ENCODE measurements around the gene IFNA13. TPM values are rescaled to one million over a fixed set of nuclear protein-coding genes. Genes with fewer than 3 reads are reported as not detected.
A peak's percentile ranks its signal among the peaks of the same experiment; 100 is the strongest.
"Not testable (repeated sequence)": the region's sequence is repeated elsewhere in the genome, so short reads cannot be mapped to it uniquely, and the experiment has no call there.

The IFNA13 gene
- polyA plus RNA-seq, 2 donors: not detected

GRCh38 chr9:21399956-21400355 is 32.1 kb upstream of the IFNA13 start:
- Histone ChIP-seq H3K4me3 (ENCODE audit: low read depth in 1 of 2, low read length in 2 of 2) (no peak overlapping the region), H3K27ac (ENCODE audit: low read depth in 2 of 2, low read length in 1 of 2) (no peak overlapping the region), H3K4me1 (ENCODE audit: control insufficient read depth in 2 of 2, insufficient read depth in 2 of 2, low read length in 1 of 2) (no peaks in the 10 kb centered on the region), H3K27me3 (ENCODE audit: control insufficient read depth in 1 of 2, insufficient read depth in 2 of 2, low read length in 2 of 2) (no peaks in the 10 kb centered on the region), H3K9me3 (ENCODE audit: control insufficient read depth in 2 of 2, insufficient read depth in 1 of 2, low read depth in 1 of 2, low read length in 1 of 2) (no peaks in the 10 kb centered on the region), H3K36me3 (ENCODE audit: control insufficient read depth in 2 of 2, insufficient read depth in 2 of 2, low read length in 1 of 2) (no peaks in the 10 kb centered on the region)
- WGBS, 2 donors: 16 to 19% methylated on average over 3 of the region's 3 CpGs

- WGBS, 2 donors: 88% methylated on average over 5 of the region's 5 CpGs
- Histone ChIP-seq H3K27me3 (ENCODE audit: control insufficient read depth in 1 of 2, insufficient read depth in 2 of 2, low read length in 2 of 2) (no peaks in the 10 kb centered on the region), H3K4me1 (ENCODE audit: control insufficient read depth in 2 of 2, insufficient read depth in 2 of 2, low read length in 1 of 2) (no peaks in the 10 kb centered on the region), H3K4me3 (ENCODE audit: low read depth in 1 of 2, low read length in 2 of 2) (no peak overlapping the region), H3K36me3 (ENCODE audit: control insufficient read depth in 2 of 2, insufficient read depth in 2 of 2, low read length in 1 of 2) (no peaks in the 10 kb centered on the region), H3K9me3 (ENCODE audit: control insufficient read depth in 2 of 2, insufficient read depth in 1 of 2, low read depth in 1 of 2, low read length in 1 of 2) (no peaks in the 10 kb centered on the region), H3K27ac (ENCODE audit: low read depth in 2 of 2, low read length in 1 of 2) (no peak overlapping the region)
These were observed 31.2 kb upstream of the IFNA13 start for GRCh38 chr9:21398955-21399489.

- H3K4me3 ChIP-seq (ENCODE audit: low read depth in 1 of 2, low read length in 2 of 2): peak overlapping the region; percentile 42 to 67
- no peaks in the 10 kb centered on the region for H3K4me1 ChIP-seq (ENCODE audit: control insufficient read depth in 2 of 2, insufficient read depth in 2 of 2, low read length in 1 of 2)
- 8 to 11% methylated on average over 40 of the region's 40 CpGs for WGBS, 2 donors
- H3K36me3 ChIP-seq (ENCODE audit: control insufficient read depth in 2 of 2, insufficient read depth in 2 of 2, low read length in 1 of 2): no peaks in the 10 kb centered on the region
- H3K27ac ChIP-seq (ENCODE audit: low read depth in 2 of 2, low read length in 1 of 2): no peak overlapping the region
- H3K27me3 ChIP-seq (ENCODE audit: control insufficient read depth in 1 of 2, insufficient read depth in 2 of 2, low read length in 2 of 2): peaks cover 0 to 3% of the 10 kb centered on the region in 2 donors
- no peaks in the 10 kb centered on the region for H3K9me3 ChIP-seq (ENCODE audit: control insufficient read depth in 2 of 2, insufficient read depth in 1 of 2, low read depth in 1 of 2, low read length in 1 of 2)
These were observed 28.2 kb upstream of the IFNA13 start for GRCh38 chr9:21395778-21396717.

- Histone ChIP-seq H3K4me3 (ENCODE audit: low read depth in 1 of 2, low read length in 2 of 2) (no peak overlapping the region), H3K4me1 (ENCODE audit: control insufficient read depth in 2 of 2, insufficient read depth in 2 of 2, low read length in 1 of 2) (no peaks in the 10 kb centered on the region), H3K27ac (ENCODE audit: low read depth in 2 of 2, low read length in 1 of 2) (no peak overlapping the region), H3K36me3 (ENCODE audit: control insufficient read depth in 2 of 2, insufficient read depth in 2 of 2, low read length in 1 of 2) (no peaks in the 10 kb centered on the region), H3K27me3 (ENCODE audit: control insufficient read depth in 1 of 2, insufficient read depth in 2 of 2, low read length in 2 of 2) (peaks cover 2 to 3% of the 10 kb centered on the region in 2 donors), H3K9me3 (ENCODE audit: control insufficient read depth in 2 of 2, insufficient read depth in 1 of 2, low read depth in 1 of 2, low read length in 1 of 2) (no peaks in the 10 kb centered on the region)
- WGBS, 2 donors: 75 to 86% methylated on average over 6 of the region's 6 CpGs
These were observed 24.4 kb upstream of the IFNA13 start for GRCh38 chr9:21392270-21392669.

- 40 to 68% methylated on average over 1 of the region's 1 CpG for WGBS, 2 donors
- H3K27me3 ChIP-seq (ENCODE audit: control insufficient read depth in 1 of 2, insufficient read depth in 2 of 2, low read length in 2 of 2): no peaks in the 10 kb centered on the region
These were observed 17.3 kb upstream of the IFNA13 start, which contains the start of gene IFNA2 for GRCh38 chr9:21385131-21385670. TSS of gene IFNA2 (minus strand) at chr9:21385398. CDS start at chr9:21385329, 69 bp downstream.

GRCh38 chr9:21383627-21384026 is 15.8 kb upstream of the IFNA13 start:
- Histone ChIP-seq H3K36me3 (ENCODE audit: control insufficient read depth in 2 of 2, insufficient read depth in 2 of 2, low read length in 1 of 2) (no peaks in the 10 kb centered on the region), H3K27me3 (ENCODE audit: control insufficient read depth in 1 of 2, insufficient read depth in 2 of 2, low read length in 2 of 2) (no peaks in the 10 kb centered on the region), H3K4me1 (ENCODE audit: control insufficient read depth in 2 of 2, insufficient read depth in 2 of 2, low read length in 1 of 2) (no peaks in the 10 kb centered on the region), H3K9me3 (ENCODE audit: control insufficient read depth in 2 of 2, insufficient read depth in 1 of 2, low read depth in 1 of 2, low read length in 1 of 2) (no peaks in the 10 kb centered on the region), H3K27ac (ENCODE audit: low read depth in 2 of 2, low read length in 1 of 2) (no peak overlapping the region), H3K4me3 (ENCODE audit: low read depth in 1 of 2, low read length in 2 of 2) (no peak overlapping the region)
- WGBS, 2 donors: 58 to 65% methylated on average over 4 of the region's 4 CpGs

More at GRCh38 chr9:21385131-21385670, 17.3 kb upstream of the IFNA13 start, which contains the start of gene IFNA2:
- H3K4me1 ChIP-seq (ENCODE audit: control insufficient read depth in 2 of 2, insufficient read depth in 2 of 2, low read length in 1 of 2): no peaks in the 10 kb centered on the region
- no peaks in the 10 kb centered on the region for H3K36me3 ChIP-seq (ENCODE audit: control insufficient read depth in 2 of 2, insufficient read depth in 2 of 2, low read length in 1 of 2)
- H3K4me3 ChIP-seq (ENCODE audit: low read depth in 1 of 2, low read length in 2 of 2): no peak within 1 kb of the TSS
- H3K27ac ChIP-seq (ENCODE audit: low read depth in 2 of 2, low read length in 1 of 2): no peak within 1 kb of the TSS
- no peaks in the 10 kb centered on the region for H3K9me3 ChIP-seq (ENCODE audit: control insufficient read depth in 2 of 2, insufficient read depth in 1 of 2, low read depth in 1 of 2, low read length in 1 of 2)

- Histone ChIP-seq H3K36me3 (ENCODE audit: control insufficient read depth in 2 of 2, insufficient read depth in 2 of 2, low read length in 1 of 2) (no peaks in the 10 kb centered on the region), H3K27me3 (ENCODE audit: control insufficient read depth in 1 of 2, insufficient read depth in 2 of 2, low read length in 2 of 2) (no peaks in the 10 kb centered on the region), H3K4me1 (ENCODE audit: control insufficient read depth in 2 of 2, insufficient read depth in 2 of 2, low read length in 1 of 2) (no peaks in the 10 kb centered on the region), H3K27ac (ENCODE audit: low read depth in 2 of 2, low read length in 1 of 2) (no peak overlapping the region), H3K4me3 (ENCODE audit: low read depth in 1 of 2, low read length in 2 of 2) (no peak overlapping the region), H3K9me3 (ENCODE audit: control insufficient read depth in 2 of 2, insufficient read depth in 1 of 2, low read depth in 1 of 2, low read length in 1 of 2) (no peaks in the 10 kb centered on the region)
- WGBS, 2 donors: 50 to 62% methylated on average over 5 of the region's 5 CpGs
These were observed 13.8 kb upstream of the IFNA13 start for GRCh38 chr9:21381448-21382339.

- H3K9me3 ChIP-seq (ENCODE audit: control insufficient read depth in 2 of 2, insufficient read depth in 1 of 2, low read depth in 1 of 2, low read length in 1 of 2); H3K27ac ChIP-seq (ENCODE audit: low read depth in 2 of 2, low read length in 1 of 2); H3K27me3 ChIP-seq (ENCODE audit: control insufficient read depth in 1 of 2, insufficient read depth in 2 of 2, low read length in 2 of 2); H3K4me3 ChIP-seq (ENCODE audit: low read depth in 1 of 2, low read length in 2 of 2); H3K4me1 ChIP-seq (ENCODE audit: control insufficient read depth in 2 of 2, insufficient read depth in 2 of 2, low read length in 1 of 2); H3K36me3 ChIP-seq (ENCODE audit: control insufficient read depth in 2 of 2, insufficient read depth in 2 of 2, low read length in 1 of 2): not testable (repeated sequence)
- WGBS, 2 donors: 71 to 77% methylated on average over 4 of the region's 4 CpGs
These were observed 3.6 kb upstream of the IFNA13 start for GRCh38 chr9:21371467-21371866.

GRCh38 chr9:21367169-21367568 is 688 bp downstream of the IFNA13 start:
- 88 to 93% methylated on average over 1 of the region's 2 CpGs for WGBS, 2 donors

More at GRCh38 chr9:21367169-21367568, 688 bp downstream of the IFNA13 start:
- not testable (repeated sequence) for H3K36me3 ChIP-seq (ENCODE audit: control insufficient read depth in 2 of 2, insufficient read depth in 2 of 2, low read length in 1 of 2); H3K9me3 ChIP-seq (ENCODE audit: control insufficient read depth in 2 of 2, insufficient read depth in 1 of 2, low read depth in 1 of 2, low read length in 1 of 2); H3K4me1 ChIP-seq (ENCODE audit: control insufficient read depth in 2 of 2, insufficient read depth in 2 of 2, low read length in 1 of 2); H3K27ac ChIP-seq (ENCODE audit: low read depth in 2 of 2, low read length in 1 of 2); H3K27me3 ChIP-seq (ENCODE audit: control insufficient read depth in 1 of 2, insufficient read depth in 2 of 2, low read length in 2 of 2); H3K4me3 ChIP-seq (ENCODE audit: low read depth in 1 of 2, low read length in 2 of 2)

Measured in esophagus (tissue), 2 donors.